ENCODE data around the gene BTK.
"Not testable (repeated sequence)": the region's sequence is repeated elsewhere in the genome, so short reads cannot be mapped to it uniquely, and the experiment has no call there.

BTK gene

GRCh38 chrX:101334310-101334709 is 51.7 kb downstream of the BTK start:
- not testable (repeated sequence) for FAIRE-seq

- FAIRE-seq: not testable (repeated sequence)
Measured at GRCh38 chrX:101326600-101326999, 59.4 kb downstream of the BTK start.

- FAIRE-seq: peak; percentile 89
Measured at GRCh38 chrX:101303790-101304189, 82.2 kb downstream of the BTK start.
